Endothelial cell of umbilical vein (primary cell): ENCODE results near the gene GLRX2. TPM values are rescaled to one million over a fixed set of nuclear protein-coding genes. Genes with fewer than 3 reads are reported as not detected.
A peak's percentile ranks its signal among the peaks of the same experiment; 100 is the strongest.

Experiments used
- BruUV-seq: library from RNA; stranded (reverse); fragments of 400-500 nt; replicated peaks from 2 replicates; lab custom pipeline; 2021; lab: Mats Ljungman, UMichigan
- CTCF ChIA-PET: fragments of 300-600, 350-600 bp; sonication (Branson Sonifier 250); formaldehyde crosslinking; loops from one replicate; lab custom pipeline; 2021; ENCODE audit warnings: antibody characterized with exemption, inconsistent platforms; lab: Charles Lee
- POLR2A ChIA-PET: fragments of 300-600, 350-600 bp; sonication (Branson Sonifier 250); formaldehyde crosslinking; loops from one replicate; lab custom pipeline; 2021; ENCODE audit warnings: antibody characterized with exemption, inconsistent platforms; lab: Charles Lee
- DNase-seq: peaks from one replicate; pipeline ENCODE4 v3.0.0-alpha.2; 2011; ENCODE audit warnings: low read depth, low spot score
- FAIRE-seq: peaks from 2 replicates; lab custom pipeline; 2011; peaks lifted over from hg19 to GRCh38; lab: Jason Lieb, UNC
- H2AFZ ChIP-seq: 2 replicates; pipeline ENCODE4 v1.6.0; 2012; ENCODE audit warnings: low read depth, low read length, control low read depth, inconsistent platforms
- H3K27ac ChIP-seq: 2 replicates; pipeline ENCODE4 v1.5.1; 2011; ENCODE audit warnings: low read depth, mild to moderate bottlenecking, control low read depth, low read length, moderate library complexity; ENCODE audit not compliant: insufficient read depth
- H3K27me3 ChIP-seq, 2 experiments: 2 replicates each; pipeline versions ENCODE4 v1.6.0 to v1.6.1; 2011; ENCODE audit warnings: low read length in 2 of 2, mixed read lengths in 1 of 2; ENCODE audit not compliant: control insufficient read depth in 2 of 2, insufficient read depth in 2 of 2
- H3K36me3 ChIP-seq, 2 experiments: 2 replicates in 1 of 2; 3 replicates in 1 of 2; pipeline ENCODE4 v1.5.1; 2011; ENCODE audit warnings: low read length in 2 of 2, mild to moderate bottlenecking in 1 of 2, moderate library complexity in 1 of 2; ENCODE audit not compliant: control insufficient read depth in 2 of 2, insufficient read depth in 2 of 2; ENCODE audit errors: extremely low read depth in 1 of 2
- H3K4me1 ChIP-seq: 3 replicates; pipeline ENCODE4 v1.5.1; 2011; ENCODE audit warnings: mild to moderate bottlenecking, low read length; ENCODE audit not compliant: control insufficient read depth, insufficient read depth; ENCODE audit errors: extremely low read depth
- H3K4me2 ChIP-seq: 2 replicates; pipeline ENCODE4 v1.6.1; 2011; ENCODE audit warnings: low read length, control low read depth, mixed read lengths; ENCODE audit not compliant: insufficient read depth
- H3K4me3 ChIP-seq, 3 experiments: fragments of 200-600 bp in 1 of 3; sonication (generic), shearing (Covaris generic) in 1 of 3; replicated peaks in 1 of 3; 2 replicates each; pipeline ENCODE4 v1.5.1; 2011 to 2016; ENCODE audit warnings: control low read depth in 3 of 3, low read length in 3 of 3, mild to moderate bottlenecking in 2 of 3, inconsistent platforms in 1 of 3, low read depth in 1 of 3, moderate library complexity in 1 of 3; ENCODE audit not compliant: insufficient read depth in 1 of 3
- H3K79me2 ChIP-seq: 2 replicates; pipeline ENCODE4 v1.6.0; 2012; ENCODE audit warnings: low read length, inconsistent platforms; ENCODE audit not compliant: control insufficient read depth, insufficient read depth
- H3K9ac ChIP-seq: replicated peaks from 2 replicates; pipeline ENCODE3; 2011; ENCODE audit warnings: low read length, control low read depth; ENCODE audit not compliant: insufficient read depth; ENCODE audit errors: extremely low read depth
- H3K9me1 ChIP-seq: replicated peaks from 3 replicates; pipeline ENCODE4 v1.6.0; 2011; ENCODE audit warnings: mild to moderate bottlenecking, low read length; ENCODE audit not compliant: control insufficient read depth, insufficient read depth; ENCODE audit errors: extremely low read depth
- H3K9me3 ChIP-seq: replicated peaks from 2 replicates; pipeline ENCODE4 v1.5.1; 2012; ENCODE audit warnings: low read length, inconsistent platforms; ENCODE audit not compliant: control insufficient read depth, insufficient read depth
- H4K20me1 ChIP-seq: replicated peaks from 2 replicates; pipeline ENCODE3; 2011; ENCODE audit warnings: mild to moderate bottlenecking, low read length; ENCODE audit not compliant: control insufficient read depth, insufficient read depth; ENCODE audit errors: extremely low read depth
- EZH2 ChIP-seq: IDR thresholded peaks from 2 replicates; pipeline ENCODE4 v1.6.1; 2012; ENCODE audit warnings: borderline replicate concordance, low read depth, mild to moderate bottlenecking, moderate library complexity, low read length, inconsistent platforms; ENCODE audit not compliant: severe bottlenecking
- FOS ChIP-seq: IDR thresholded peaks from 2 replicates; pipeline ENCODE4 v1.6.1; 2011; ENCODE audit warnings: mild to moderate bottlenecking, low read length, moderate library complexity, borderline replicate concordance; ENCODE audit not compliant: insufficient read depth
- GATA2 ChIP-seq: IDR thresholded peaks from 2 replicates; pipeline ENCODE4 v1.7.0; 2011; ENCODE audit warnings: low read depth, mild to moderate bottlenecking, moderate library complexity, mixed read lengths, low read length; ENCODE audit not compliant: insufficient read length, insufficient read depth
- JUN ChIP-seq: IDR thresholded peaks from 2 replicates; pipeline ENCODE4 v1.6.1; 2011; ENCODE audit warnings: borderline replicate concordance, low read depth; ENCODE audit not compliant: insufficient read length, insufficient read depth
- MYC ChIP-seq: IDR thresholded peaks from one replicate; pipeline ENCODE4 v1.6.1; 2011; ENCODE audit warnings: mild to moderate bottlenecking, low read depth, low read length
- POLR2AphosphoS5 ChIP-seq: IDR thresholded peaks from 2 replicates; pipeline ENCODE4 v1.6.1; 2012; ENCODE audit warnings: low read depth, mild to moderate bottlenecking, control low read depth, low read length, moderate library complexity; ENCODE audit not compliant: insufficient read depth
- dilution Hi-C: fragments of 300-500 bp; cut with MboI; formaldehyde crosslinking; loops from one replicate; pipeline ENCODE4 v1.15.0; 2019; ENCODE audit warnings: low sequenced_read_pairs; ENCODE audit not compliant: extremely low pct_ligation_motif_present
- intact Hi-C: fragments of 100-400 bp; cut with micrococcal nuclease; formaldehyde crosslinking; loops from one replicate; pipeline ENCODE4 v1.10.0; 2022
- polyA plus RNA-seq, 4 experiments: library from polyadenylated mRNA; depleted of rRNA in 3 of 4; stranded (reverse) in 3 of 4; unstranded in 1 of 4; fragments of >200 nt; gene quantifications; 2 replicates each; pipeline versions ENCODE4 v1.2.1 to v1.2.3, GENCODE V29; 2011 to 2012; ENCODE audit warnings: missing spikeins in 1 of 4
- total RNA-seq: library from RNA; stranded (reverse); gene quantifications from 2 replicates; pipeline ENCODE4 v1.2.3, GENCODE V29; 2021
- TF ChIP-seq, protein P1 (sequence below), 2 donors: IDR thresholded peaks; 1 replicate in 1 of 2; 2 replicates in 1 of 2; pipeline ENCODE4 v1.5.1; 2011; ENCODE audit warnings: low read length in 2 of 2, mild to moderate bottlenecking in 2 of 2, moderate library complexity in 2 of 2, control low read depth in 1 of 2, inconsistent platforms in 1 of 2, low read depth in 1 of 2; ENCODE audit not compliant: insufficient read depth in 1 of 2; ENCODE audit errors: extremely low read depth in 1 of 2

Gene GLRX2
- total and polyA plus RNA-seq, 2 donors (not counting 3 experiments of a cell fraction or from before 2014, with no cell fraction given), result 13.1 to 21.5 TPM

DNA sequence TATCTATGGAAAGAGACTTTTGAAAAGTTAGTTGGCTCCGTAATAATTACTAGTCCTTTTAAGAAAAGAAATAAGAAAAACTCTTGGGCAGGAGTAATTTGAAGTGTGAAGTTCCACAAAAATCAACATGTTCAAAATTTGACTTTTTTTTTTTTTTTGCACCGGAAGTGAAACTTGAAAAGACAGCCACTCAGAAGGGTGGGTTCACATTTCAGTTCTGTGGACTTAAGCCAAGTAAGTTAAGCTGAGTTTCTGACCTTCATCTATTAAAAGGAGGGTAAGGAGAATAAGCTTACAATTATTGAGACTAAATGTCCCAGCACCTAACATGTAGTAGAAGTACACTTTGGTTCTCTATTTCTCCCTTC lies 34.8 kb downstream of the GLRX2 start:
- no peaks in the 10 kb centered on the region for H3K9me1 ChIP-seq
- no peaks in the 10 kb centered on the region for H3K4me1 ChIP-seq
- DNase-seq (no peak), FAIRE-seq (no peak)
- intact Hi-C loops, result no loop called here
- peaks cover 5% of the 10 kb centered on the region for H4K20me1 ChIP-seq
- ChIA-PET CTCF (interaction anchor here (1.5 kb wide), 2 partner anchors 10 to 34 kb away, joined by 4 to 6 read pairs; partner anchors contain the start of gene GLRX2), POLR2A (no interaction called here)
- H3K27me3 ChIP-seq, result no peaks in the 10 kb centered on the region
- H3K36me3 ChIP-seq, result peaks cover 0 to 7% of the 10 kb centered on the region in 2 experiments
- no peak overlapping the region for H3K27ac ChIP-seq
- no peak overlapping the region for H2AFZ ChIP-seq
- no peak overlapping the region for H3K9ac ChIP-seq
- TF ChIP-seq JUN (no peak), EZH2 (no peak), GATA2 (no peak), FOS (no peak), POLR2AphosphoS5 (no peak), MYC (no peak)
- H3K9me3 ChIP-seq, result no peaks in the 10 kb centered on the region
- no peak overlapping the region for H3K4me2 ChIP-seq
- H3K4me3 ChIP-seq, result no peak overlapping the region
- dilution Hi-C loops, result no loop called here
- peaks cover 58% of the 10 kb centered on the region for H3K79me2 ChIP-seq
- BruUV-seq, result no TSS peak

DNA sequence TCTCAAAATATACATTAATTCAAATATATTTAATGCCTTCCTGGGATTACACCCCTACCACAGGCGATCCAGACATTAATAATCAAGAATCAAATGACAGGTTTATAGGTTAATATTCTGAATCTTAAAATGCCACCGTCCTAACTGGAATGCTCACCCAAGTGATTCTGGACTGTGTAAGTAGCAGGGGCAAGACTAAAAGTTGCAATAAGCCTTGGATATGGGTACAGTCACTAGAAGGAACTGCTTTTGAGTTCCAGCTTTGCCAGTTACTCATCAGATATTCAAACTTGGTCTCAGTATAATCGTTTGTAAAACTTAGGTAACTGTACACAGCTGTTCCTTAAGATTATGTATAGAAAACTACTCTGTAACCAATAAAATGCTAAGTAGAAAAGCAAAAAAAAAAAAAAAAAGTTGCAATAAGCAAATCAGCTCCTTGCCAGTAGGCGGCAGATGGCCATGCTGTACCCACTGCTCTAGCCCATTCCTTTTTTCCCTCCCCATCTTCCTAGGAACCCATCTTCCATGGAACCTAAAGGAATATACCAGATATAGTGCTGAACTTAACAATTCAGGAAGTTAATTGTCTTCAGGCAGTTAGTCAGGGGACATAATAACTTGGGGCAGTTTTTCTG lies 35.3 kb downstream of the GLRX2 start:
- intact Hi-C loops (no loop called here), dilution Hi-C loops (no loop called here)
- no peak for TF ChIP-seq GATA2
- TF ChIP-seq, protein P1, sequence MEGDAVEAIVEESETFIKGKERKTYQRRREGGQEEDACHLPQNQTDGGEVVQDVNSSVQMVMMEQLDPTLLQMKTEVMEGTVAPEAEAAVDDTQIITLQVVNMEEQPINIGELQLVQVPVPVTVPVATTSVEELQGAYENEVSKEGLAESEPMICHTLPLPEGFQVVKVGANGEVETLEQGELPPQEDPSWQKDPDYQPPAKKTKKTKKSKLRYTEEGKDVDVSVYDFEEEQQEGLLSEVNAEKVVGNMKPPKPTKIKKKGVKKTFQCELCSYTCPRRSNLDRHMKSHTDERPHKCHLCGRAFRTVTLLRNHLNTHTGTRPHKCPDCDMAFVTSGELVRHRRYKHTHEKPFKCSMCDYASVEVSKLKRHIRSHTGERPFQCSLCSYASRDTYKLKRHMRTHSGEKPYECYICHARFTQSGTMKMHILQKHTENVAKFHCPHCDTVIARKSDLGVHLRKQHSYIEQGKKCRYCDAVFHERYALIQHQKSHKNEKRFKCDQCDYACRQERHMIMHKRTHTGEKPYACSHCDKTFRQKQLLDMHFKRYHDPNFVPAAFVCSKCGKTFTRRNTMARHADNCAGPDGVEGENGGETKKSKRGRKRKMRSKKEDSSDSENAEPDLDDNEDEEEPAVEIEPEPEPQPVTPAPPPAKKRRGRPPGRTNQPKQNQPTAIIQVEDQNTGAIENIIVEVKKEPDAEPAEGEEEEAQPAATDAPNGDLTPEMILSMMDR (IDR thresholded peaks at IDR 0.05; ENCODE audit: extremely low read depth in 1 of 2, insufficient read depth in 1 of 2, low read depth in 1 of 2, low read length in 2 of 2), result peak; percentile 28 to 31
- BruUV-seq, result no TSS peak
- Histone ChIP-seq H3K27ac (no peak overlapping the region), H3K9ac (no peak overlapping the region), H3K4me2 (no peak overlapping the region), H3K27me3 (no peaks in the 10 kb centered on the region), H3K79me2 (peaks cover 62% of the 10 kb centered on the region), H4K20me1 (peaks cover 5% of the 10 kb centered on the region), H2AFZ (no peak overlapping the region), H3K9me1 (no peaks in the 10 kb centered on the region), H3K4me3 (no peak overlapping the region), H3K4me1 (no peaks in the 10 kb centered on the region), H3K36me3 (peaks cover 0 to 7% of the 10 kb centered on the region in 2 experiments), H3K9me3 (no peaks in the 10 kb centered on the region)
- ChIA-PET CTCF (interaction anchor here (0.6 to 1.5 kb wide), 4 partner anchors 10 to 52 kb away, joined by 3 to 6 read pairs (median 4); partner anchors contain the start of genes CDC73 and GLRX2), POLR2A (no interaction called here)
- peak; percentile 7 for DNase-seq
- no peak for FAIRE-seq
